Retinal pigment epithelial cell (primary cell): ENCODE results near the gene HEBP2.
"Not testable (repeated sequence)": the region's sequence is repeated elsewhere in the genome, so short reads cannot be mapped to it uniquely, and the experiment has no call there.

Experiments used
- DNase-seq: peaks from one replicate; pipeline ENCODE4 v3.0.0-alpha.2; 2010; ENCODE audit warnings: low read depth
- H3K4me3 ChIP-seq: 2 replicates; pipeline ENCODE4 v1.5.1; 2011; ENCODE audit warnings: mild to moderate bottlenecking, low read length, control low read depth, moderate library complexity
- TF ChIP-seq, protein P1 (sequence below): conservative IDR thresholded peaks from 2 replicates; pipeline ENCODE4 v1.5.1; 2011; ENCODE audit warnings: low read depth, low read length, control low read depth, inconsistent platforms

Gene HEBP2

DNA sequence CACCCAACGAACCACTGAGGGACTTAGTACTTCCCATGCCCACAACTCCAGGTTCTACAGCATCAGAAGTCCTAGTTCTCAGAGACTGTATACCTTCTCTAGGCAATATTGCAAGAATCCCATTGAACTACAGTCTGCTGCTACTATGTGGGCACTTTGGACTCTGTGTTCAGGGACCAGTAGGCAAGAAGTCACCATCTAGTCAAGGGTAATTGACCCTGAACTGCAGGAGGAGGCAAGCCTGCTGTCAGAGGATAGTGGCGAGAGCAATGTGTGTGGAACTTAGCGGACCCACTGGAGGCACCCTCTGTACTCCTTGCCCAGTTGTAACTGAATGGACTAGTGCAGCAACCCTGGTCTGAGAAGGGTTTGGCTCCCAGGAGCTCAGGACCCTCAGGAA, 15.7 kb downstream of the HEBP2 start:
- no peak for DNase-seq
- no peak overlapping the region for H3K4me3 ChIP-seq
- TF ChIP-seq, protein P1, sequence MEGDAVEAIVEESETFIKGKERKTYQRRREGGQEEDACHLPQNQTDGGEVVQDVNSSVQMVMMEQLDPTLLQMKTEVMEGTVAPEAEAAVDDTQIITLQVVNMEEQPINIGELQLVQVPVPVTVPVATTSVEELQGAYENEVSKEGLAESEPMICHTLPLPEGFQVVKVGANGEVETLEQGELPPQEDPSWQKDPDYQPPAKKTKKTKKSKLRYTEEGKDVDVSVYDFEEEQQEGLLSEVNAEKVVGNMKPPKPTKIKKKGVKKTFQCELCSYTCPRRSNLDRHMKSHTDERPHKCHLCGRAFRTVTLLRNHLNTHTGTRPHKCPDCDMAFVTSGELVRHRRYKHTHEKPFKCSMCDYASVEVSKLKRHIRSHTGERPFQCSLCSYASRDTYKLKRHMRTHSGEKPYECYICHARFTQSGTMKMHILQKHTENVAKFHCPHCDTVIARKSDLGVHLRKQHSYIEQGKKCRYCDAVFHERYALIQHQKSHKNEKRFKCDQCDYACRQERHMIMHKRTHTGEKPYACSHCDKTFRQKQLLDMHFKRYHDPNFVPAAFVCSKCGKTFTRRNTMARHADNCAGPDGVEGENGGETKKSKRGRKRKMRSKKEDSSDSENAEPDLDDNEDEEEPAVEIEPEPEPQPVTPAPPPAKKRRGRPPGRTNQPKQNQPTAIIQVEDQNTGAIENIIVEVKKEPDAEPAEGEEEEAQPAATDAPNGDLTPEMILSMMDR = no peak

DNA sequence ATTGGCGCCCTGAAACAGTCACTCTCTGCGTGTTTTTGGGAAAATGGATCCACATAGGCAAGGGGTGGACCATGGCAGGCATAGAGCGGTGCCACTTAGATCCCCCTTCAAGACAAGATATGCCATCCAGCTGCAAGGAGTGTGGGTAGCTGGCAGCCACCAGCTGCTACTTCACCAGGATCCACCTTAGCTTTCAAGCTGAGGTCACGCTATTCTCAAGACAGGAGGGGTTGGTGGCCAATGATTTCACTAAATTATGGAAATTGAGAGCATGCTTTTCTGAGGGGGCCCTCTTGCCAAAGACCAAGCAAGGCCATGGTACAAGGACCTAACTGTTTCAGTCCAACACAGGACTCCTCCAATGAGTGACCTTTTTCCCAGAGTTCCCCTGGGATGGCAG, 16.3 kb downstream of the HEBP2 start:
- DNase-seq = no peak
- TF ChIP-seq, protein P1 = no peak
- no peak overlapping the region for H3K4me3 ChIP-seq

DNA sequence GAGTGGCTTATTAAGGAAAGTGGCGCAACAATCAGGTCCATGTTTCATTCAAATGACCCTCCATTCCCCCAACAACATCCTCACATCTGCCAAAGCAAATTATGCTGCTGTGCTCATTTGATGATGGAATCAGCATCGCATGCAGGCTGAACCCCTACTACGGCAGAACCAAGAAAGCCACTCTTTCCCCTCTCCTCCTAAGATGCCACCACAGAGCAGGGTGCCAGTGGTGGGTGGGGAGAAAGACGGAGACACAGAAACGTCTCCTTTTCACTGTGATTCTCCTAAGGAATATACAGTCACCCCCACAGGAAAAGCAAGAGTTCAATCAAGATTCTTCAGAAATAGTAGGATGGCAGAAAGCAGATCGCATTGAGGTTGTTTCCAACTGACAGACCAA, 17.1 kb downstream of the HEBP2 start:
- TF ChIP-seq, protein P1 = no peak
- DNase-seq = no peak
- no peak overlapping the region for H3K4me3 ChIP-seq

DNA sequence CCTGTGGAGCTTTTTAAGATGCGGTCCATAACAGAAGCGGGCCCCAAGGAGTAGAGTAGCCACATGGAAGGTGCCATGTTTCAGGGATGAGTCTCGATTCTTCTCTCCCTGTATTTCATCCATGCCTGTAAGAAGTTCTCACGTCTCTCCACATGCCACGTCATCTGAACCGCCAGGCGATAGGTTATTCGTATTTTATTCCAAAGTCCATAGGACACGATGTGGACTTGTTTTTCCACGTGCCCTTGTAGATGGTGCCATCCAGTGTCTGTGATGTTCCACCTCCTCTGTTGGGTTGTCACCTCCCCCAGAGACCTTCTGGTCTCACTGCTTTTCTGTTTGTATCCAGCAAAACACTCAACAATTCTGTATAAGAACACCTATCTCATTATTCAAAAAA, 17.6 kb downstream of the HEBP2 start:
- H3K4me3 ChIP-seq = no peak overlapping the region
- TF ChIP-seq, protein P1 = no peak
- no peak for DNase-seq

DNA sequence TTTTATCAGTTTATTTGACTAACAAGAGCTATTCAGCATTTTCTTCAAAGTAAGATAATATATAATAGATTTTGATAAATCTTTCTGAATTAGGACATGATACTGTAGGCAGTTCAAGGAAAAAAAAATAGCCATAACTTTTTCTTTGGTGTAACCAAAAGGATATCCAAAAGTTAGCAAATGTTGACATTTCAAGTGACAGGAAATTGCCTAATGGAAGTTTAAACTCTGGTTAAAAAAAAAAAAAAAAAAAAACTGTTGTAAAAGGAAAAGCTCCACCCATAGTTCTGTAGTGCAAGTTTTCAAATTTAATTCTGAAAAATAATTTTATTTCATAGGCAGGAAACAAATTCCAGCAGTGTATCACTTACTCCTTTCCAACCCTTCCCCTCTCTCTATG, 18.8 kb downstream of the HEBP2 start:
- TF ChIP-seq, protein P1 = no peak
- no peak for DNase-seq

DNA sequence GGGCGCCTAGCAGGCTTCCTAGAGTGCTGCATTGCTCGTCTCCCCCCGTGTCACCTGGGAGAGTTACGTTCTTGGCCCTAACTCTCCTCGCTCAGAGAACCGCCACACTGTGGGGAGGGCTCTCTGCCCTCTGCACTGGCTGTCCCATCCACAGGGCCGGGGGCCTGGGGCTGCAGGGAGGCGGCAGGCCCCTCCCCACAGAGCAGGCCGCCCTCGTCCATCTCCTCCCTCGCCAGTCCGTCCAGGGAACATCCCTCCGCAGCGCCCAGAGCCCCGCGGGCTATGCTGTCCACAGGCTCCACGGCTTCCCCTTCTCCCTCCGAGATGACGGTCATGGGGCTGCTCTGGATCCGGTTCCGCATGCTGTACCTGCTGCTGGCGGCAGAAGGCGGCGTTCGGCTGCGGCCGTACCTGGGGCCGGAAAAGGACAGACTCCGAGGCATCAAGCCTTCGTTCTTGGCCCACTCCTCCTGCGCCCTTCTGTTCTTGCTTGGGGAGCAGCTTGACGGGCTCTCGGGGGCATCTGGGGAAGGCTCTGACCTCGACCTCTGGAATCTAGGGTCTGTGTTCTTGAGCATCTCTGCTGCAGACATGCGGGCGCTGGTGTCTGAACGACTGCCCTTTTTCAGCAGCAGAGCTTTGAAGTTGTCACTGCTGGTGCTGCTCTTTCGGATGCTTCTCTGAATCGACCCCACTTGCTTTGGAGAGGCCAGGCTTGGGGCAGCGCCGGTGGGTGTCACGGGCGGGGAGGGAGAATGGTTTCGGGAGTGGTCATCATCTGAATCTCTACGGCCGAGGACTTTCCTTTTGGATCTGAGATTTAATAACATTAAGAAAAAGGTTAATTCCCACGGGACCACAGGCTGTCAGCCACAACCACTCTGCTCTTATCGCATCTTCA, 20.2 kb downstream of the HEBP2 start:
- DNase-seq = no peak
- TF ChIP-seq, protein P1 = no peak

More for the DNA sequence above, 18.8 kb downstream of the HEBP2 start:
- no peak overlapping the region for H3K4me3 ChIP-seq

DNA sequence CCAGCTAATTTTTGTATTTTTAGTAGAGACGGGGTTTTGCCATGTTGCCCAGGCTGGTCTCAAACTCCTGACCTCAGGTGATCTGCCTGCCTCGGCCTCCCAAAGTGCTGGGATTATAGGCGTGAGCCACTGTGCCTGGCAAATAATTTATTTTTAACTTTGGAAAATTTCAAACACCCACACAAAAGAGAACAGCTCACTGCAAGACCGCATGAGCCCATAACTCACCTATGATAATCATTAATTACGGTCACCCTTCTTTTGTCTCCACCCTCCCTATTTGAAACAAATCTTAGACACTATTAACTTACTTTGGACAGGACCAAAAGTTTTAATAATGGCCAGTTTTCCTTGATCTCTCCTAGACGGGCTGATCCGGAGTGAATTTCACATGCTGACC, 21.2 kb downstream of the HEBP2 start:
- H3K4me3 ChIP-seq = not testable (repeated sequence)

More for the DNA sequence above, 20.2 kb downstream of the HEBP2 start:
- no peak overlapping the region for H3K4me3 ChIP-seq

More for the DNA sequence above, 21.2 kb downstream of the HEBP2 start:
- not testable (repeated sequence) for DNase-seq
